GM12875 (cell line): Measurements from ENCODE around the gene PIK3R1.

Experiments used
- H3K4me3 ChIP-seq: one replicate; pipeline ENCODE4 v1.5.1; 2011; ENCODE audit warnings: low read depth, low read length, control low read depth
- CTCF ChIP-seq: IDR thresholded peaks from 2 replicates; pipeline ENCODE4 v1.5.1; 2011; ENCODE audit warnings: low read depth, mild to moderate bottlenecking, control low read depth, inconsistent platforms, low read length, moderate library complexity, borderline replicate concordance; ENCODE audit not compliant: insufficient read depth

Gene PIK3R1

GRCh38 chr5:68182094-68182493 lies 33.5 kb upstream of the PIK3R1 start:
- H3K4me3 ChIP-seq: no peak overlapping the region
- TF ChIP-seq CTCF: no peak

DNA sequence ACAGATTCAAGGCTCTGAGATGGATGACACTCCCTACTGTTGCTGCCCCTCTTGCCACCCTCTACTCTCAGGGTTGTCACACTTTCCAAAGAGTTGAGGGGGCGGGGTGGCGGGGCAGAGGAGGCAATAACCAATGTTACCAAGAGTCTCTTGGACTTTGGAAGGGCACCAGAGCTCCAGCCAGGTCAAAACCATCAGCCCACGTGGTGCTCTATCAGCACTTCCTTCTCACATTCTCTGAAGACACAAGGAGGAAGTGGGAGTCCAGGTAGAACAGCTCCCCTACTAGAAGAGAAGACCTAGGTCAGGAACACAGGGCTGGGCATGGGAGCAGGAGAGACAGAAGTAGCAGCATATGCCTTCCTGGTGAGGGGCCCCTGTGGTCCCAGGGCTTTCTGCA lies 33.0 kb upstream of the PIK3R1 start:
- TF ChIP-seq CTCF: no peak
- H3K4me3 ChIP-seq: no peak overlapping the region

GRCh38 chr5:68187268-68188055 lies 28.1 kb upstream of the PIK3R1 start:
- no peak for TF ChIP-seq CTCF
- H3K4me3 ChIP-seq: no peak overlapping the region

GRCh38 chr5:68189171-68189570 lies 26.4 kb upstream of the PIK3R1 start:
- TF ChIP-seq CTCF: no peak
- H3K4me3 ChIP-seq: no peak overlapping the region

- H3K4me3 ChIP-seq: no peak overlapping the region
- no peak for TF ChIP-seq CTCF
These were observed 25.9 kb upstream of the PIK3R1 start for GRCh38 chr5:68189613-68190012.

DNA sequence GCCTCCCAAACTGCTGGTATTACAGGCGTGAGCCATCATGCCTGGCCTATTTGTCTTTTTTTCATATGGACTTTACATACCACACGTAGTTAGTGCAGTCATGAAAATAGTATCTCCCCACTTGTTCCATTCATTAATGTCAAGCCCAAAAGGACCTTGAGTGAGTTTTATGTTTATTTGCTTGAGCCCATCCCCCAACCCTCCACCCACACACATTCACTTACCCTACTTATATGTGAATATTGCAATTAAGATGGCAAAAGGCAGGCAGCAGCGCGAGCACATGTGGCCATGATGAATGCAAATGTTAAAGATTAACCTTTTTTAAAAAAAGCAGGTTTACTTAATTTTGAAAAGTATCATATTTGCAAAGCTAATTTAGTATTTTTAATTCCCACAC lies 24.9 kb upstream of the PIK3R1 start:
- H3K4me3 ChIP-seq: no peak overlapping the region
- no peak for TF ChIP-seq CTCF

GRCh38 chr5:68191083-68191791 lies 24.3 kb upstream of the PIK3R1 start:
- no peak for TF ChIP-seq CTCF

More at GRCh38 chr5:68191083-68191791, 24.3 kb upstream of the PIK3R1 start:
- H3K4me3 ChIP-seq: no peak overlapping the region
